ENCODE data around the gene MYO9B.

MYO9B gene

DNA sequence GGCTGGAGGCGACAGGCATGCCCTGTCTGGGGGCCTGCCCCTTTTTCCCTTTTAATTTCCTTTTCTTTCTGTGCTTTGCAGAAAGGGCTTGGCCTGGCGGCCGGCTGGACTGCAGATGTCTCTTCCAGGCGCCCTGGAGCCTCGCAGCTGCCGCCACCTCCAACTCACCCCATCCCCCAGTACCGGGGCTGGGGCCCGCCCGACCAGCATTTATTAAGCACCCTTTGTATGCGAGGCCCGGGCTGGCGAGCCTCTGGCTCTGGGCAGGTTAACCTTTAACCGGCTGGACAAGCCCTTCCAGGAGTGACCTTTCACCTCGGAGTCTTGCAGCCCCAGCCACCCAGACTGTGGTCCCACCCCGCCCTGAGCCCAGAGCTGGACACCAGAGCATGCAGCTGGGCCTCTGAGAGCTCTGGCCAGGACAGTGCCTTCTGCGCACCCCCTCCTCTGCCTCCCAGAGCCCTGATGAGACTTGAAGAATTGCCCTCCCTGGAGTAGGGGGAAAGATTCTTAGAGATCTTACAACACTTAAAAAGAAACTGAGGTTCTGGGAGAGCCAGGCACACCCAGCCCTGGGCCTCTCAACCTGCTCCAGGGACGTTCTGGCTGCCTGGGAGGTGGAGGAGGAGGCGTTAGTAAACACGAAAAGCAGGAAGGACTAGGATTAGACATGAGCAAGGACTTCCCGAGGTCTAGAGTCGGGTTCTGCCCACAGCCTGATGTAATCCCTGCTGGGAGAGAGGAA lies 171.3 kb downstream of the MYO9B start:
- no peak for DNase-seq

DNA sequence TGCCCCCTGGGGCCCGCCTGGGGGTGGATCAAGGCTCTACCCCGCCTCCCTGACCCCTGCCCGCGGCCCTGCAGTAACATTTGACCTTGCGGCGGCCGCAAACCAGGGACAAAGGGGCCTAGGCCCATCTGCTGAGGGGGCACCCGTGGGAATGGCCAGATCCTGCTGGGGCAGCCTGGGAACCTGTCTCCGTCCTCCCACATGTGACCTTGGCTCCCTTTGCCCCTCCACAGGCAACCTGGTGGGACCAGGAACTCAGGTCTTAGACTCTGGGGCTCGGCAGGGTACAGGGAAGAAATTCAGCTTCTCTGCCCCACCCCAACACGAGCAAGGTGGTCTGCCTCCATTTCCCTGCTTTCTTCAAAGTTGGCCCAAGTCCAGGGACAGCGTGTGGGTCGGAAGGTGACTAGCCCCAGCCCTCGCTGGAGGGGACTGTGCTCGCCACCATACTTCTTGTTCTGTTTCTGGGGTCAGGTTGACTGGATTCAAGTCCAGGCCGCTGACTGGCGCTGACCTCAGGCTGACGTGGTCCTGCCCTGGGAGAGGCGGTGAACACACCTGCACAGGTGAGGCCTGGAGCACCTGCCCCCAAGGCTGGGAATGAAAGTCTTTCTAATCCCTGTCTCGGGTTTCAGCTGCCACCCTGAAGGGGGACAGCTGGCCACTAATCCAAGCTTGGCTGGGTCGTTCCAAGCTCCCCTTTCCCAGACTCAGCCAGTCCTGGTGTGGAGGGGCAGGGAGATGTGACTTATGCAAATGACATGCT lies 172.6 kb downstream of the MYO9B start:
- no peak for DNase-seq

DNA sequence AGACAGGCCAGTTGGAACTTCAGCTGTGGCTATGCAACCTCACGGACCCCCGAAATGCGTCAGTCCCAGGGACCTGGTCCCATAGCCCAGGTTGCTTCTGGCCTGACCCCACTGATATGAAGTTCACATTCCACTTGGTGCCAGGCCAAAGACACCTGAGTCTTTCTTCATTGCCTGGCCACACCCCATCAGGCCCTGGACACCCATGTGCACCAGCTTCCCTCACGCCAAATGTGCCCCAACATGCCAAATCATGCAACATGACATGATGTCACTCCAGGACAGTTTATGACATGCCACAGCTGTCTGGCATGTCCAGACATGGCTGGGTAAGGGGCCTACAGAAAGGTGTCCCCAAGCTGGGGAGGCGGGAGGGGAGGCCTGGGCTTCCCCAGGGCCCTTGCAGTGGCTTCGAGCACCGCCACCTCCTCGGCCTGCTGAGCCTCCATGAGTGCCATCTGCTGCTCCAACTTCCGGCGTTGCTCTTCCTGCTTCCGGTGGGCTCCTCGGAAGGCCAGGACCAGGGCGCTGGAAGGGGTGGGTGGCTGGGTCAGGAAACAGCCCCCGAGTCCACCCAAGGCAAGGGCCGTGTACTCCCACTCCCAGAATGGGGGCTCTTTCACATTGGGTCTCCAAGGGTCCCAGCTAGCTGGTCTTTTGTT lies 174.4 kb downstream of the MYO9B start:
- no peak for DNase-seq

DNA sequence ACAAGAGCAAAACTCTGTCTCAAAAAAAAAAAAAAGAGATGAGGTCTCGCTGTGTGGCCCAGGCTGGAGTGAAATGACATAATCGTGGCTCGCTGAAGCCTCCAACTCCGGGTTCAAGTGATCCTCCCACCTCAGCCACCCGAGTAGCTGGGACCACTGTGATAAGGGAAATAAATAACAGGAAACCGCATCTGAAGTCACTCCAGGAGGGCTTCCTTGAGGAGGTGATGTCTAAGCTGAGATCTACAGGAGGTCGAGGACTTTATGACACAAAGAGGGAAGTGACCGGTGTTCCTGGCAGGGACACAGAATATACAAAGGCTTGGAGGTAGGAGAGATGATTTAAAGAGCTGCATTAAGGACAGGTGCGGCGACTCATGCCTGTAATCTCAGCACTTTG lies 179.1 kb downstream of the MYO9B start:
- no peak for DNase-seq

DNA sequence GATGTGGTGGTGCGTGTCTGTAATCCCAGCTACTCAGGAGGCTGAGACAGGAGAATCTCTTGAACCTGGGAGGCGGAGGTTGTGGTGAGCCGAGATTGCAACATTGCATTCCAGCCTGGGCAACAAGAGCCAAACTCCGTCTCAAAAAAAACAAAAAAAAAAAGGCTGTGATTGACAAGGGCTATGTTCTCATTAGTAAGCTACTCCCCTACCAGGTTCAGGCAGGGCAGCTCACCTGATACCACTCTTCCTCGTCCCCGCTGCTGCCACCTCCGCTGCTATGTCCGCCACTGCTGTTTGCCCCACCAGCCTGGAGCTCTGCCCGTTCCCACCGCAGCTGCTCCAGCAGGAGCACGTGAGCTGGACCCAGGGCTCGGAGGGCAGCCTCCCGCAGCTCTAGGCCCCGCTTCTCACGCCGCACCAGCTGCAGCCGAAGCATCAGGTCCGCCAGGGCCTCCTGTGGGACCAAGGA lies 179.6 kb downstream of the MYO9B start:
- DNase-seq: no peak

DNA sequence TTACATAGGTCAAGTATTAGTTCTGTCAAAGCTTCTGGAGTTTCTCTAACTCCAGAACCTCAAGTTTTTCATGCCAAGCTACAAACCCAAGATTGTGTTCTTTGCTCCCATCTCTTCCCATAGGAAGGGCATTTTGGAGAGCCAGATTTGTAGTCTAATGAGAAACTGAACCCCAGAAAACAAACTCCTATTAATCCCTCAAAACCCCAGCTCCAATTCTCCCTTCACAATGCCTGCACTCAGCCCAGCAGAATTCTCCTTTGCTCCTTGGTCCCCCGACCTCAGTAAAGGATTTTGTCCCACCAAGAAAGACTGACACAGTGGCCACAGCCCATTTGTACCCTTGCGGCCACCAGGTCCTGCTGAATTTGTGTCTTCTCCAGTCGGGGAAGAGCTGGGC lies 180.6 kb downstream of the MYO9B start:
- DNase-seq: no peak

DNA sequence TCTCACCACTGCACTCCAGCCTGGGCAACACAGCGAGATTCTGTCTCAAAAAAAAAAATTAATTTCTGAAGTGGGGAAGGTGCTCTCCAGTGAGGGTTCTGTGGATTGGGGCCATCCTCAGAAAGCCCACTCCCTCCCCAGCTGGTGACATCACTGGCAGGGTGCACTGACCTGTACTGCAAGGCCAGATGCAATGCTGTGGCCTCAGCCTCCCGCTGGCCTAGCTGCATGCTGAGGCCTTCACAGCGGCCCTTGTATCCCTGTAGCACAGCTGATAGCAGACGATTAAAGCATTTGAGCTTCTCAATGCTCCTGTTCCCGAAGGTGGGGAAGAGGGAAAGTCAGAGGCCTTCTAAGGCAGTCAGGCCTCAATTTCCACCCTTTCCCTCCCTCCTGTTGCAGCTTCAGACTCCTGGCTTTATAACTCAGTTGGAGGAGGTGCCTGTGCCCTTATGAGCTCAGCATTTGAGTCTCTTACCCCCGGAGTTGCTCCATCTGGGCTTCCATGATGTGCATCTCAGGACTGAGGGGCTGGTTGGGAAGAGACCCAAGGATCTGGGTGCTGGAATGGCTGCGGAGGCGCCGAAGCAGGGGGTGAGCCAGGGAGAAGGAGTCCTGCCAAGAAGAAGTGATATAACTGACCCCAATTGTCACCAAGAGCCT lies 183.7 kb downstream of the MYO9B start:
- DNase-seq: no peak

DNA sequence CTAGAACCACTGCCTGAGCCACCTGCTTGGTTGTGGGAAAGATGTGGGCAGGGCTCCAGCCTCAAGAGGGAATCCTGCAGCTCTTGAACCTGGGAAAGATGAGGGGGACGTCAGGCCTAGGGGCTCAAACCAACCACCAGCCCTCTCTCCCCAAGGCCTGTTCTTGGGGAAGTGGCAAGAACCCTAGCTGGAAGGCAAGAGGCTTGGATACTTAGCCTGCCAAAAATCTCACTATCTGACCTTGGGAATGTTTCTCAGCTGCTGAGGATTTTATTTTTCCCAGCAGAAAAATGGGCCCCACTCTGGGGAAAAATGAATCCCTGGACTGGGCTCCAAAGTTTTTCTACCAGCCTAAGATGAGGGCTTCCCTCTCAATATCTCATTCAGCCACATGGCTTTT lies 184.4 kb downstream of the MYO9B start:
- no peak for DNase-seq

DNA sequence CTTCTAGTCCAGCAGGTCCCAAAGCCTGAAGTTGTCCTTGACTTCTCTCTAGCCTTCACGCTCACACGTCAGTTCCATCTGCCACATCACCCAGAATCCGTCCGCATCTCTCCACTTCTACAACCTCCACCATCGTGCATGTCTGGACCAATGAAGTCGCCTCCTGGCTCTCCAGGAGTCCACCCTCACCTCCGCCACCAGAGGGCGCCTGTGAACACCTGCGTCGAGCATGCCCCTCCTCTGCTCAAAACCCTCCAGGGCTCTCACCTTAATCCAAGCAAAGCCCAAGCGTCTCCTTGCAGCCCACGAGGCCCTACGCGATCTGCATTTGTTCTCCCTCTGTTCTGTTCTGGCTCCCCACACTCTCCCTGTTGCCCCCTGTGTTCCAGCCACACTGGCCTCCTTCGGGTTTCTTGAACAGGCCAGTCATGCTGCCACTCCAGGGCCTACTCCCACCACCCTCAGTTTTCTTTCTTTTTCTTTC lies 185.3 kb downstream of the MYO9B start:
- peak; percentile 34 for DNase-seq

DNA sequence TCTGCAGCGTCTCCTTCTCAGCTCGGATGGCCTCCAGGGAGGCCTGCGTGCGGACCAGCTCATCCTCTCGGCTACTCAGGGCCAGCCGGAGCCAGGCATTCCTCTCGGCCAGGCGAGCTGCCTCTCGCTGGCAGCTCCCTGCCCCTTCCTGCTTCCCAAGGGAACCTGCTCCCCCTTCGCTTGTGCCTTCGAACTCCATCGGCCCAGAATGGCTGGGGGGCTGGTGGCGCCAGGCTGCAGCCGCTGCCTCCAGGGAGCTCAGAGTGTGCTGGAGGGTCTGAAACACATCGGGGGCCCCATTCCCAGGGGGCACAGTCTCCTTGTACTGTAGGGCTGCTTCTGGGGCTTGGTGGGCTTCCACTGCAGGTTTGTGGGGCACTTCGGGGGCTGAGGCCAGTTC lies 187.0 kb downstream of the MYO9B start:
- DNase-seq: no peak
